HG03175 (cell line): ENCODE data around the gene TNIK.
"Not testable (repeated sequence)": the region's sequence is repeated elsewhere in the genome, so short reads cannot be mapped to it uniquely, and the experiment has no call there.

ENCODE experiments used
- ATAC-seq: cut with Tn5 transposase; IDR thresholded peaks from one replicate; pipeline ENCODE4 v1.9.1; 2021; ENCODE audit warnings: mild to moderate bottlenecking, moderate library complexity; ENCODE audit not compliant: unreplicated experiment

Gene TNIK

DNA sequence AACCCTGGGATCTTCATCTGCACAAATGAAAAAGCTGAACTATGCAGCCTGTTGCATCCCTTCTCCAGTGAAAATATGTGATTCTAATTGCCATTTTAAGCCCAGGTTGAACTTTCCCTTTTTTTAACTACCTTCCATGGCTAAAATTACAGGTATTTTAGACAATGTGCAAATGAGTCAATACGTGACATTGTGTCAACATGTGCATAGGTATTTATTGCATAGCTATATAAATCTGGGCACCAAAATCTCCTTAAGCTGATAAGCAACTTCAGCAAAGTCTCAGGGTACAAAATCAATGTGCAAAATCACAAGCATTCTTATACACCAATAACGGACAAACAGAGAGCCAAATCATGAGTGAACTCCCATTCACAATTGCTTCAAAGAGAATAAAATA, 37.4 kb downstream of the TNIK start:
- ATAC-seq: not testable (repeated sequence)

DNA sequence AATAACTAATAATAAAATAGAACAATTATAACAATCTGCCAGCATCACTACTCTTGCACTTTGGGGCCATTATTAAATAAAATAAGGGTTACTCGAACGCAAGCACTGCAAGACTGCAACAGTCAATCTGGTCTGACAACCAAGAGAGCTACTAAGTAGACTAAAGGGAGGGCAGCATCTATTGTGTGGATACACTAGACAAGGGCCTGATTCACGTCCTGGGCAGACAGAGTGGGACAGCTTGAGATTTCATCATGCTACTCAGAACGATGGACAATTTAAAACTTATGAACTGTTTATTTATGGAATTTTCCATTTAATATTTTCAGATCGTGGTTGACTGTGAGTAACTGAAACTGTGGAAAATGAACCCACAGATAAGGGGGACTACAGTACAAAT, 39.5 kb downstream of the TNIK start:
- ATAC-seq: no peak

DNA sequence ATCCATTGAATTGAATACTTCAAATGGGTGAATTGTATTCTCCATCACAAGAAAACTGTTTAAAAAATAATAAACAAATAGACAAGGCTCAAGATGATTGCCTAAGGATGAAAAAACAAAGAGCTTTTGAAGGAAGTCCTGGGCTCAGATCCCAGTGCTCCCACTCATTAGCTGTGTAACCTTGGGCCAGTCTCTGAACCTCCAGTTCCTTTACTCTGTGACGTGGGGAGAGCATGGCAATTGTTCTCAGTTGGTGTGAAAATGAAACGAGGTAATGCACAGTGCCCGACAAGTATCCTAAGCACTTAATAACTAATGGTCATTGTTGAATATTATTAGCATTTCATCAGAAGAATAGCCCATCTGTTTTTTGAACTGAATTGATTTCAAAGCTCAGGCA, 40.7 kb downstream of the TNIK start:
- ATAC-seq: no peak

DNA sequence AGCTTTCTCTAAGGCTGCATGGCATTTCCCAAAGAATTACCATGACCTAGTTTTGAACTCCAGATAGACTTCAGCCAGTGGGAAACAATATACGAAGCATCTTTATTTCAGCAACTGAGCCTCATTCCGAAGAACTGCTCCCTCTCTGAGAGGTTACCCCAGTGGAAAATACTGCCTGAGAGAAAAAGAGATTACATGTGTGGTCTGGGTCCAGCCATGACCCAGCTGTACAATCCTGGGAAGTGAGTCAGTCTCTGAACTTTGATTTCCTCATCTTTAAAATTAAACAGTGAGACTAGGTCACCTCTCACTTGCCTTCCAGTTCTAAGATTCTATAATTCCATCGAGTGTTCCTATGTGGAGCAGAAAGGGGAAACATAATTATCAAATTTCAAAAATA, 42.4 kb downstream of the TNIK start:
- ATAC-seq: no peak

DNA sequence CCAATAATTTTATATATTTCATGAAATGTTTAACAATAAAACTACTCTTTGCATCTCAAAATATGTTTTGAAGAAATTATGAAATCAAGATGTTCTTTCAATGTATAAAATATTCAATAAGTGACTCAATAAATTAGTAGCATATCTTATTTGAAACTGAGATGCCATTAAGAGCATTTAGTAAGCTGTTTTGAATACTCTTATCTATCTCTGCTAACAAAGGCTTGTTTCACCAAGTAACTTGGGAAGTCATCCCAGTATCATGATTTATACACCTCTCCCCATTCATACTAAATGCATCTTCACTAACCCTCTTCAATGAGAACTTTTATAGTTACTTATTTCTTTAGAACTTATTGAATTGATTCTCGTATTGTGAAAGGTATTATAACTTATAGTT, 43.1 kb downstream of the TNIK start:
- ATAC-seq: no peak

DNA sequence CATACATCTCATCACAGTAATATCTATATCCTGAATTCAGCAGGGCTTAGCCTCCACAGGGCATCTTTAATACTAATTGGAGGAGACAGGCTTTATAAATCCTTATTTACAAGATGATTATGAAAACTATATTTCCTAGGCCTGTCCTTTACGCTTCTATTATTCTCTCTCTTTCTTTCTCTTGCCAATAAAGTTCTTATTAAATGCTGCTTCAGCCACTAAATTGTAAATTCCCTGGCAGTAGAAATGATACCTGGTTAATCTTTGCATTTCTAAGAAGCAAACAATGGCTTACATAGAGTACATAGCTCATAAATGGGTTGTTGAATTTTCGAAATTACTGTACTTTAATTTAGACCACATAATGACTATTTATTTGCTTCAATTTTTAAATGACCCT, 43.5 kb downstream of the TNIK start:
- no peak for ATAC-seq

DNA sequence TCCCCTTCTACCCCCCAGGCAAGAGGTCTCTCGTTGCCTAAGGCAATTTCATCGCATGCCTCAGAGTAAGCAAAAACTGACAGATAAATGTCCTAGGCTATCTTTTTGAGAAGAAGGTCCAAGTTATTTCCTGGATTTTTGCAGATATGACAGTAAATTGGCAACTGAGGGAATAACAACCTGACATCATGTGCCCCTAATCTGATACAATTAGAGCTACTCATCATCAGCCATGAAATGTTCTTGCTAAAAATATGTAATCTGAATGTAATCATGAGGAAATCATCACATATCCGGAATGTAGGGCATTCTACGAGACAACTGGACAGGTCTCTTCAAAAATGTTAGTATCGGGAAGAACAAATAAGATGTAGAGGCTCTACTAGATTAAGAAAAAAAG, 44.1 kb downstream of the TNIK start:
- ATAC-seq: no peak

DNA sequence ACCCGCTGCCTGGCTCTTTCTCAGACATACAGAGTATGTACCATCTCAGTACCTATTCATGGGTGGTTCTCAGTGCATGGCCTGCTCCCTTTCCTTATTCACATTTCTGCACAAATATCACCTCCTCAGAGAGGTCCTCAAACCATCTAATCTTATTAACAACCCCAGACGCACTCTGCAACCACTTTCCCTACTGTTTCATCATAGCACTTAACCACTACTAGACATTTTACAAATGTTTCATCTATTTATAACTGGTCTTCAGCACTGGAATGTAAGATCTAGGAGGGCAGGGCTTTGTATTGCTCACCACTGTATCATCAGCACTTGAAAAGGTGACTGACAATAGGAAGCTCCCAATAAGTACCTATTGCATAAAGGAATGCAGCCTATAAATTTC, 45.1 kb downstream of the TNIK start:
- ATAC-seq: no peak

DNA sequence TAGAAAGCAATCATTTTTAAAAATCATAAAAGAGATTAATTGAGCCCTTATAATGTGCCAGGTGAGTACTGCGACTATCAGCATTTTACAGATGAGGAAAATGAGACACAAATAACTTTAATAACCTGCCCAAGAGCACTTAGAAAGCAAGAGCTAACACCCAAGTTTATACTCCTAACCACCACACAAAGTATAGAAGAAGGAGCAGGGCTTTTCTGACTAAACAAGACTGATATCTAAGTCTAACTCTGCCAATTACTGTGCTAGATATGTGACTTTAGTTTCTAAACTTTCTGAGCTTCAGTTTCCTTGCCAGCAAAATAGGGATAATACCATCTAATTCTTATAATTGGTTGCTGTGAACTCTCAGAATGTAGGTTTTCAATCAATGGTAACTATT, 47.7 kb downstream of the TNIK start:
- ATAC-seq: no peak

DNA sequence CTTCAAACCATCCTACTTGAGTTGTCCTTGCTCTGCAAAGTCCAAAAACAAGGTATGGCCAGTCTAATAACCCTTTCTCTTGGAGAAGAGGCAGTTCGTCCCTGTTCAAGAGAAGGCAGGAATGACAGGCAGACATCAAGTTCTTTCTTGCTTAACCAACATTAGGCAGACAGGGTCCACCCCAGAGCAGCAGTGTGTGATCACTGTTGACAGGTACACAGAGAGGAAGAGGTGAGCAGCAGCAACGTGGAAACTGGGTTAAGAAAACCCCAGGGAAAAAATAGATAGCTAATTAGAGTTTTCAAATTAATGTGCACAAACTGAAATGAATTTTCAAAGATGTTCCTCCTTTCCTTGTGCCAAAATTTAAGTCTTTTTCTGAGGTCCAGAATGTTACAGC, 48.2 kb downstream of the TNIK start:
- ATAC-seq: no peak

DNA sequence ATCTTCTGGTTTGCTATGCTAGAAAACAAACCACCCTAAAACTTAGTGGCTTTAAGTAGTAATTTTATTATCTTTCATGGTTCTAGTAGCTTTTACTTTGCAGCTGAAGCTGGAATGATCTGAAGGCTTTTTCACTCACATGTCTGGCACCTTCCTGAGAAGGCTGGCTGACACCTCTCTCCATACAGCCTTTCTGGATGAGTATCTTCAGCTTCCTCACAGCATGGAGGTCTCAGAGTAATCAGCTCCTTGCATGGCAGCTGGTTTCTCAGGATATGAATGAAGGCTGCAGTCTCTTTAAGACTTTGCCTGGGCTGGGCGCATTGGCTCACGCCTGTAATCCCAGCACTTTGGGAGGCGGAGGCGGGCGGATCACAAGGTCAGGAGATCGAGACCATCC, 50.0 kb downstream of the TNIK start:
- ATAC-seq: no peak

DNA sequence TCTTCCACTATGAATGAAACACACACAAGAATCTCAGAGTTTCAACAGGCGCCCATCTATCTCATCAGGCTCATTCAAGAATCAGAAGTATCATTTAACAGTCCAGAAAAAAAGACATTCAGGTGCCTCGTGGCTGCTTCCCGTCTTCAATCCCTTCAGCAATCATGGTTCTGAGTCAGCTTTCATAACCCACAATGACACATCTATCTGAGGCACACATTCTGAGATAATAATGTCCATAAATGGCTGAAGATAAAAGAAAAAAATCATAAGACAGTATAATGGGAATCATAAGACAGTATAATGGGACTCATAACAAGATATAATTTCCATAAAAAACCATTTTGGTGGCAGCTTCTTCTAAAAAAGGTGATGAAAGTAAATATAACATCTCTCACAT, 52.4 kb downstream of the TNIK start:
- ATAC-seq: no peak

DNA sequence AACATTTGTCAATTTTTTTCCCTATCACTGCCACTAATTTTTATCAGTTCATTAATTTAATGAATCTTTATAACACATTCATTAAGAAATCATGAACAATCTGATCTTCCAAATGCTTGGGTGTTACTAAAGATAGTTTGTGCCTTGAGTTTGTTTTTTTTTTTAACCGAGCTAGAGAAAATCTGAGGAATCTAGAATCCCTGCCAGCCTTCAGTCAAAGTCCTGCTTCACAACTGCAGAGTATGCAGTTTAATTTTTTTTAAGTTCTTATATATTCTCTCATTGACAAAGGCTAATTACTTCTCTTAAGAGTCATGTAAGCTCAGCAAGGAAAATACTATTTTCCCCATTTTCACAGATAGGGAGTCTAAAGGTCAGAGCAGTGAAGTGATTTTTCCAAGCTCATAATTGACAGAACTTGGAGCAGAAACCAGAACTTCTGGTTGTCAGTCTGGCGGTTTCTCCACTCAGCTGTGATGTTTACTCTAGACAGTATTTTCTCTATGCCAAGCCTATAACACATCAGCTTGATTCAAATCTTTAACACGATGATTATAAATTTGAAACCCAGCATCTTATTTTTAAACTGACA, 55.7 kb downstream of the TNIK start:
- no peak for ATAC-seq

DNA sequence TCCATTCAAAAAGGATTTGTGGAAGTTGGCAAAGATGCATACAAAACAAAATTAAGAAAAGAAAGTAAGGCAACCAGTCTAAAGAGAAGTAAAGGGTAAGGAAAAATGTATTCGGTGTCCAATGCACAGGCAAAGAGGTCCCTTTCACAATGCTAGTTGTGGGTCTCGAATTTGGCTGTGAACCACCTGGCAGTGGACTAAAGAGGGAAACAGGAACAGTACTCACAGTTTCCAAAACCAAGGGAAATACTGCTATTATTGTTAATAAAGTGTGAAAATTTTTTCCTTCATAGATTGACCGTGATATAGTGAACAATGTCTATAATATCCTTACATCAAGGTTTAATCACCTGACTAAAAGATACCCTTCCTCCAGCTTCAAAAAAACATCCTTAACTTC, 57.9 kb downstream of the TNIK start:
- ATAC-seq: no peak

DNA sequence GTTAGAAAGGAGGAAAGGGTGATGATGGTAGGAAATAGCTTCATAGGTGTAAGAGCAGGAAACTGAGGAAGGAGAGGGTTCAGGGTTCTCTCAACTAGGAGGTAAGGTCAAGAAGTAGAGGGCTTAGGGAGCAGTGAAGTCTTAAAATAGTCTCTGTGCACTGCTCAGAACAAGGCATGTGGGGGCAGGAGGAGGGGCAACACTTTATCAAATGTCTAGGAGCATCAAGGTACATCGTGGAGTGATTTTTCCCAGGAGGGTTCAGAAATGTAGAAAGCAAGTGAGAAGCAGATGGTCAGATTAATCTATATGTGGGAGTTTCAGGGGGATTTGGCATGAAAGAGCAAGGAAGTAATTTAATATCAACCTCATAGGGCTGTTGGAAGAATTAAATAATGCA, 58.8 kb downstream of the TNIK start:
- no peak for ATAC-seq

DNA sequence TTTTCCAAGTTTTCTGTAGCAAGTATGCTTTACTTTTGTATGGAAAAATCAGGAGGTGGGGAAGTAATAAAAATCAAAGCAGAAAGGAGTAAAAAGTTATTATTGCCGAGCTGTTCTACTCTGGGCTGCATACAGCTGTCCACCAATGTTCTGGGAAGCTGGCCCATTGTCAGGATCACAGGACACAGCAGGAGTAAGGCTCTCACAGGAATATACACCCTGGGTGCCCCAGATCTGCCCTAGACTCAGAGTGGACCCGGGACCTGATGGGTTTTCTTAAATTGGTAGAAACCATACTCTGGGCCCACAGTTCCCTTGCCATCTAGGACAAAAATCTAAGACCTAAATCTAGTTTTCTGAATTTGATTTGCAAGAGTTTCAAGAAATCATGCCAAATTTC, 60.4 kb downstream of the TNIK start:
- ATAC-seq: no peak

DNA sequence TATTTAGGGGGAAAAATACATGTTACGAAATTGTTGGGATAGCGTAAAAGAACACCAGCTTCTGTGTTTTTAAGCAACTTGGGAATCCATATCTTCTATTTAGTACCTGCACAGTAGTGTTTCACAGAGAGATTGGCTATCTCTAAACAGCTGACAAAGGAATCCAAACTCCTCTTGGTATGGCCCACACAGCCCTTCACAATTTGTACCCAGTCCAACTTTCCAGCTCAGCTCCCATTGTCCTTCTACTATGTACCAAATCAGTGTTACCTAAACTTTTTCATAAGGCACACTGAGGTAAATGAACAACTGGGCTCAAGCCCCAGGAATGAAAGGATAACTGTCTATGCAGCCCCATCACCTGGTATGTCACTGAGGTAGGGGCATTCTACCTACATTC, 61.9 kb downstream of the TNIK start:
- no peak for ATAC-seq

DNA sequence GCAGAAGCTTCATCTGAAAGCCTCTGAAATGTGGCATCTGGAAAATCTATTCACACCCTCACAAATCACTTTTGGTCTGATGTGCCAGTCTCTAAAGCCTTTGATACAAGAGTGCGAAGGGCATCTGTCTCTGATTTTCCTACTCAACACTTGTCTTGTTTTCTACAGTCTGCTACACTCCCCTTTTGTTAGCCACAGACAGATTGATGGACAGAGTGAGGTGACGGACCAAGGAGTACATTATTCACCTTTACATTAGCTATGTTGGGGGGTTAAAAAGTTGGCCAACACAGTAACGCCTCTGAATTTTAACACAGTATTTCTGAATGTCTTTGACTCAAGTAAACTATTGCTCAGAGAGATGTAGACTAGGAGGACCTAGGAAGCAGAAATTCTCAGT, 63.1 kb downstream of the TNIK start:
- no peak for ATAC-seq

DNA sequence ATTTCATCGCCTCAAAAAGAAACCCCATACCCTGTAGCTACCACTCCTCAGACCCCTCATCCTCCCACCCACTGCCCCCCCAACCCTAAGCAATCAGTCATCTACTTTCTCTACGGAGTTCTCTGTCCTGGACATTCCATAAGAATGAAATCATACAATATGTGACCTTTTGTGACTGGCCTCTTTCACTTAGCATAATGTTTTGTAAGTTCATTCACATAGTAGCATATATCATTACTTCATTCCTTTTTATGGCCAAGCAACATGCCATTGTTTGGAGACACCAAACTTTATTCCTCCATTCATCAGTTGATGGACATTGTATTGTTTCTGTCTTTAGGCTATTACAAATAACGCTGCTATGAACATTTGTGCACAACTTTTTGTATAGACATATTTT, 64.2 kb downstream of the TNIK start:
- no peak for ATAC-seq

DNA sequence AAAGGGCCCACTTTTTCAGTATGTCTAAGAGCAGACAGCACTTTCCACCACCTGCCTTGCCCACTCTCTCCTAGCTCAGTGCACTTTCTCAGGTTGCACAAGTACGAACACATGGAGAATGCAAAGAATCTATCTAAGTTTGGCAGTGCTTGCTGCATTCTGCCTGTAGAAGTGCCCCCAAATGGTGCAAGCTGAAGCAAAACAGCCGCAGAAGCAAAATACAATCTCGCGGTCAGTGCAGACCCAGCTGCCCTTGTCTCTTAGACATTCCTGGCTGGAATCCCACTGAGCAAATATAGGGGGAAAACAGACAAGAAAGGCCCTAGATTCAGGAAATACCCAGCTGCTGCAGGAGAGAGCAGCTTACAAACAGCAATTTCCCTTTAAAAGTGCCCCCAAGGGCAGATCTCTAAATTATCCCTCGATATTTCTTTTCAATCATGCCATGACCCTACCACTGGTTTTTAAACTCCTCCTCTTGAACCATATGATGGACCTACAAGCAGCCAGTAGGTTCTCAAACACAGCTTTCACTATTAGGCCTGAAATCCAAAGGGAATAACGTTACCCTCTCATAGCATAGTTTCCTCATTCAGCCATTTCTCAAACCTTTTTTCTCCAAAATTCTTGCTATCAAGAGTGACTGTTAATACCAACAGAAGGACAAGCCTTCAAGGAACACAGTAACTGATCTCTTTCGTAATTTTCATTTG, 67.0 kb downstream of the TNIK start:
- ATAC-seq: no peak

DNA sequence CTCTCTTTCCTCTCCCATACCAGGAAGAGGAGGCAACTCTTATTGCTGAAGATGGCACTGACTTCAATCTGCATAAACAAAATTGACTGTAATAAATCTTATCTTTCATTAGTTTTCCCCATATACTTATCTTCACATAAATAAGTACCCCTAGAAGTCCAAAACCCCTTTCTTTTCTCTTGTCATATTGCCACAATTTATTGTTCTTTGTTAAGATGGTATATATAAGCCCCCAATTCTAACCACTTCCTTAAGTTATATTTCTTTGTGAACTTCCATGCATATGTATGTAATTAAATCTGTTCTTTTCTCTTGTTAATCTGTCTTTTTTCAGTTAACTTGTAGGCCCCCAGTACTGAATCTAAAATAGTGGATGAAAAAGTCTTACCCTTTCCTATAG, 68.8 kb downstream of the TNIK start:
- no peak for ATAC-seq

DNA sequence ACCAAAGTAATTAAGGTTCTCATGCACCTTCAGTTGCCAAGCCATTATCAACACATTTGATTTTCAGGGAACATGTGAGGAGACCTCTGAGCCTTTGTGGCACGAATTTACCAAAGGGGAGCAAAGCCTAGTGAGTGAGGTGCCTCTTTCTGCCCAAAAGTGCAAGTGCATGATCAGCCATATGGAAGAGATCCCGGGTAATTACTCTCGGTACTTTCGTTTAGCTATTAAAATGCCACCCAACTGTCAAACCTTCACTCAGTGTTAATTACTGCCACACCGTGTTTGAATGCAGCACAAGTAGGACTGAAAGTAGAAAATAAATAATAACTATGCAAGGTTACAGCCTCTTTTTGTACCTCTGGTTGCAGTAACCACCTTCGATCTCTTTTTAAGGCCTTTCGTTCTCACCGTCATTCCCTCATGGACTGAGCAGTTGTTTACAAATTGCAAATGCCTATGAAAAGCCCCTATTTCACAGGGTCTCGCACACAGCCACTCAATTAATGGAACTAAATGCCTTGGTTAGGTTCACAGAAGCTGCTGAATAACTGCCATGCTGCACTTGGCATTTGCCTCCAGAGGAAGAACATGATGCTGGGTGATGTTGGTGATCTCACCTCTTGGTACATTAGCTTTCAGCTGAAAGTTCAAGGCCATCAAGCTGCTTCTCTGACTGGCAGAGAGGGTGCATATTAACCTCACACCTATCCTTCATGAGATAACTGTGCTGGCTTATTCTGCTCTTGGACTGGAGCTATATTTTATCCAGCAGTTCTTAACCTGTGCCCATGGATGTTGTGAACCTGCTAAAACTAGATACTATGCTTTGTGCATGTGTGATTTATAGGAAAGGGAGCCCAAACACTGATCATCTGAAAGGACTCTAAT, 69.9 kb downstream of the TNIK start:
- no peak for ATAC-seq
